SU-DHL-6 (cell line): ENCODE results near the gene ZNF101.

Source experiments
- EZH2phosphoT487 ChIP-seq: fragments of 200-600 bp; sonication (generic), shearing (Covaris generic); conservative IDR thresholded peaks from 2 replicates; pipeline ENCODE4 v1.6.1; 2018; ENCODE audit warnings: mild to moderate bottlenecking, antibody characterized with exemption, low read length, moderate library complexity, mixed read lengths
- TF ChIP-seq, protein P1 (sequence below): fragments of 200-600 bp; sonication (generic); IDR thresholded peaks from one replicate; pipeline ENCODE4 v1.5.1; 2017; ENCODE audit warnings: antibody characterized with exemption, mild to moderate bottlenecking, low read length, moderate library complexity; ENCODE audit not compliant: insufficient read depth, poor library complexity, severe bottlenecking

- TF ChIP-seq, protein P1, sequence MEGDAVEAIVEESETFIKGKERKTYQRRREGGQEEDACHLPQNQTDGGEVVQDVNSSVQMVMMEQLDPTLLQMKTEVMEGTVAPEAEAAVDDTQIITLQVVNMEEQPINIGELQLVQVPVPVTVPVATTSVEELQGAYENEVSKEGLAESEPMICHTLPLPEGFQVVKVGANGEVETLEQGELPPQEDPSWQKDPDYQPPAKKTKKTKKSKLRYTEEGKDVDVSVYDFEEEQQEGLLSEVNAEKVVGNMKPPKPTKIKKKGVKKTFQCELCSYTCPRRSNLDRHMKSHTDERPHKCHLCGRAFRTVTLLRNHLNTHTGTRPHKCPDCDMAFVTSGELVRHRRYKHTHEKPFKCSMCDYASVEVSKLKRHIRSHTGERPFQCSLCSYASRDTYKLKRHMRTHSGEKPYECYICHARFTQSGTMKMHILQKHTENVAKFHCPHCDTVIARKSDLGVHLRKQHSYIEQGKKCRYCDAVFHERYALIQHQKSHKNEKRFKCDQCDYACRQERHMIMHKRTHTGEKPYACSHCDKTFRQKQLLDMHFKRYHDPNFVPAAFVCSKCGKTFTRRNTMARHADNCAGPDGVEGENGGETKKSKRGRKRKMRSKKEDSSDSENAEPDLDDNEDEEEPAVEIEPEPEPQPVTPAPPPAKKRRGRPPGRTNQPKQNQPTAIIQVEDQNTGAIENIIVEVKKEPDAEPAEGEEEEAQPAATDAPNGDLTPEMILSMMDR, result no peak
- no peak for TF ChIP-seq EZH2phosphoT487
Observed at GRCh38 chr19:19672816-19673215, 4.2 kb downstream of the ZNF101 start.
